Bronchial epithelial cell (primary cell): ENCODE data around the gene PROS1. TPM values are rescaled to one million over a fixed set of nuclear protein-coding genes. Genes with fewer than 3 reads are reported as not detected.
A peak's percentile ranks its signal among the peaks of the same experiment; 100 is the strongest.

Experiments used
- DNase-seq: peaks from one replicate; pipeline ENCODE4 v3.0.0-alpha.2; 2010; ENCODE audit warnings: low read depth
- FAIRE-seq: peaks from 2 replicates; lab custom pipeline; 2011; peaks lifted over from hg19 to GRCh38; lab: Jason Lieb, UNC
- H3K27me3 ChIP-seq: 2 replicates; pipeline ENCODE4 v1.5.1; 2011; ENCODE audit warnings: low read length; ENCODE audit not compliant: control insufficient read depth, insufficient read depth
- H3K36me3 ChIP-seq: 2 replicates; pipeline ENCODE4 v1.5.1; 2011; ENCODE audit warnings: low read length; ENCODE audit not compliant: control insufficient read depth, insufficient read depth
- H3K4me3 ChIP-seq: 2 replicates; pipeline ENCODE4 v1.5.1; 2011; ENCODE audit warnings: mild to moderate bottlenecking, low read depth, low read length, control low read depth
- CTCF ChIP-seq: IDR thresholded peaks from 2 replicates; pipeline ENCODE4 v1.5.1; 2011; ENCODE audit warnings: mild to moderate bottlenecking, moderate library complexity, low read length, control low read depth, inconsistent platforms; ENCODE audit not compliant: insufficient read depth, severe bottlenecking
- total RNA-seq: library from RNA; depleted of rRNA; stranded (reverse); fragments of >200 nt; gene quantifications from 2 replicates; pipeline ENCODE4 v1.2.1, GENCODE V29; 2014

Gene PROS1
- total RNA-seq, 1 donor from 2014 or later, result 4.2 TPM

- TF ChIP-seq CTCF, result no peak
- FAIRE-seq, result no peak
Observed at GRCh38 chr3:93988283-93988682, 14.6 kb upstream of the PROS1 start.

GRCh38 chr3:93984618-93985017, 10.9 kb upstream of the PROS1 start:
- Histone ChIP-seq H3K27me3 (no peaks in the 10 kb centered on the region), H3K4me3 (no peak overlapping the region), H3K36me3 (peaks cover 2% of the 10 kb centered on the region)
- no peak for TF ChIP-seq CTCF
- FAIRE-seq (no peak), DNase-seq (no peak)

More at GRCh38 chr3:93988283-93988682, 14.6 kb upstream of the PROS1 start:
- Histone ChIP-seq H3K36me3 (peaks cover 2% of the 10 kb centered on the region), H3K4me3 (no peak overlapping the region), H3K27me3 (no peaks in the 10 kb centered on the region)
- no peak for DNase-seq

- TF ChIP-seq CTCF, result no peak
- no peaks in the 10 kb centered on the region for H3K27me3 ChIP-seq
- H3K4me3 ChIP-seq, result no peak overlapping the region
- FAIRE-seq (no peak), DNase-seq (no peak)
- H3K36me3 ChIP-seq, result no peaks in the 10 kb centered on the region
Observed at GRCh38 chr3:93983408-93983807, 9.7 kb upstream of the PROS1 start.

- FAIRE-seq (no peak), DNase-seq (no peak)
- TF ChIP-seq CTCF, result no peak
- Histone ChIP-seq H3K4me3 (no peak overlapping the region), H3K36me3 (no peaks in the 10 kb centered on the region), H3K27me3 (no peaks in the 10 kb centered on the region)
Observed at GRCh38 chr3:93981649-93982048, 8.0 kb upstream of the PROS1 start.

GRCh38 chr3:93979850-93980676, 6.4 kb upstream of the PROS1 start, which contains the start of gene ARL13B:
TSS of gene ARL13B (plus strand) at chr3:93980155. CDS start at chr3:93980424, 269 bp downstream.
- peak within 1 kb of the TSS; percentile 90 for H3K4me3 ChIP-seq
- no peaks in the 10 kb centered on the region for H3K27me3 ChIP-seq
- H3K36me3 ChIP-seq, result no peaks in the 10 kb centered on the region
- DNase-seq (peak; percentile 97), FAIRE-seq (peak; percentile 98)
- no peak for TF ChIP-seq CTCF

GRCh38 chr3:93969997-93970396, 3.7 kb downstream of the PROS1 start:
- TF ChIP-seq CTCF, result no peak
- Histone ChIP-seq H3K4me3 (no peak overlapping the region), H3K27me3 (no peaks in the 10 kb centered on the region), H3K36me3 (no peaks in the 10 kb centered on the region)
- DNase-seq (no peak), FAIRE-seq (no peak)
